Natural killer cell (primary cell): ENCODE measurements around the gene LUZP2. TPM values are rescaled to one million over a fixed set of nuclear protein-coding genes. Genes with fewer than 3 reads are reported as not detected.

Experiments
- ATAC-seq, 3 donors: fragments of 150-1000 bp in 2 of 3; fragments of 200-7000 bp in 1 of 3; cut with Tn5 transposase; 1 replicate in 1 of 3; 2 replicates in 2 of 3; pipeline ENCODE4 v1.10.0; 2021; ENCODE audit warnings: mild to moderate bottlenecking in 2 of 3, moderate library complexity in 2 of 3
- DNase-seq, 2 donors: peaks; one replicate each; pipeline versions ENCODE4 v3.0.0 to v3.0.0-alpha.2; 2013 to 2021; ENCODE audit warnings: mixed read lengths in 1 of 2
- H3K27ac ChIP-seq: one replicate; pipeline ENCODE4 v1.5.1; 2013; ENCODE audit warnings: mild to moderate bottlenecking, low read length
- H3K27me3 ChIP-seq: one replicate; pipeline ENCODE4 v1.6.1; 2013; ENCODE audit warnings: low read length; ENCODE audit not compliant: control insufficient read depth, insufficient read depth
- H3K36me3 ChIP-seq: one replicate; pipeline ENCODE4 v1.6.1; 2013; ENCODE audit warnings: low read length; ENCODE audit not compliant: control insufficient read depth, insufficient read depth
- H3K4me1 ChIP-seq: one replicate; pipeline ENCODE4 v1.6.1; 2013; ENCODE audit warnings: low read length; ENCODE audit not compliant: control insufficient read depth, insufficient read depth
- H3K4me3 ChIP-seq: one replicate; pipeline ENCODE4 v1.5.1; 2013; ENCODE audit warnings: low read length
- H3K9me3 ChIP-seq: one replicate; pipeline ENCODE4 v1.6.1; 2013; ENCODE audit warnings: low read length; ENCODE audit not compliant: control insufficient read depth, insufficient read depth
- H3K27ac Mint-ChIP-seq, 2 donors: one replicate each; pipeline ENCODE4 v1.8.0; 2022; ENCODE audit warnings: mild to moderate bottlenecking in 2 of 2, mixed read lengths in 2 of 2, moderate library complexity in 1 of 2
- H3K27me3 Mint-ChIP-seq, 2 donors: one replicate each; pipeline ENCODE4 v1.8.0; 2022; ENCODE audit warnings: low read depth in 2 of 2, mixed read lengths in 2 of 2
- H3K36me3 Mint-ChIP-seq: one replicate; pipeline ENCODE4 v1.8.0; 2022; ENCODE audit warnings: mixed read lengths
- H3K4me1 Mint-ChIP-seq, 2 donors: one replicate each; pipeline ENCODE4 v1.8.0; 2022; ENCODE audit warnings: mixed read lengths in 2 of 2
- H3K4me3 Mint-ChIP-seq: one replicate; pipeline ENCODE4 v1.8.0; 2022; ENCODE audit warnings: mild to moderate bottlenecking, moderate library complexity, mixed read lengths
- H3K9me3 Mint-ChIP-seq, 2 donors: one replicate each; pipeline ENCODE4 v1.8.0; 2022; ENCODE audit warnings: mixed read lengths in 2 of 2
- WGBS: methylation state at CpG from one replicate; pipeline ENCODE4 v1.1.7; 2013; ENCODE audit warnings: missing lambda C conversion rate; ENCODE audit not compliant: insufficient coverage; 5-methylcytosine and 5-hydroxymethylcytosine counted together
- intact Hi-C: fragments of 100-400 bp; cut with micrococcal nuclease; formaldehyde crosslinking; loops from one replicate; pipeline ENCODE4 v1.14.2; 2022
- total RNA-seq, 4 donors: library from RNA; stranded (reverse); fragments of 120-200 nt in 1 of 4; gene quantifications; one replicate each; pipeline versions ENCODE4 v1.2.3 to v1.2.4, GENCODE V29; 2013 to 2022
- TF ChIP-seq, protein P1 (sequence below): fragments of 200-600 bp; IDR thresholded peaks from one replicate; pipeline ENCODE4 v1.8.0; 2022; ENCODE audit warnings: antibody characterized with exemption

LUZP2 gene
- total RNA-seq, 3 donors from 2014 or later (not counting 1 experiment from before 2014, with no cell fraction given) = not detected

DNA sequence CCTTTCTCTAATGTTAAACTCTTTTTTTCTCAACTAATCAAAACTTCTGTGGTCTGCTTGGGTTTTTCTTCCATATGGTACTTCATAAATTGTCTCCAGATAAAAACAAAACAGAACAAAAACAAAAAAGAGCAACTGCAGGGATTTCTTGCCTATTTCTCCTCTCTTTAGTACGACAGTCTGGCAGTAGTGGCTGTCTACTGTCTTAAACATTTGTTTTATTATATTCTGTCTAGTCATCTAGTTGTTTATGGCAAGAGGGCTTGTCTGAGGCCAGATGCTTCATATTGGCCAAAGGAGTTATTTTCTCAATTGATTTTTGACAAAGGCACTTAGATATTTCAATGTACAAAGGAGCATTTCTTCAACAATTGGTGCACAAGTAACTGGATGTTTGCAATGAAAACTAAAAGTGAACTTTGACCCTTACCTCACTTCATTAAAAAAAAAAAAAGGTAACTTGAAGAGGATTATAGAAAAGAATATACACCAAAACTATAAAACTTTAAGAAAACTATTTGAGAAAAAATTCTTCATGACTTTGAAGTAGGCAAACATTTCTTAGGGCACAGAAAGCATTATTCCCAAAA is 404.2 kb downstream of the LUZP2 start:
- Mint-ChIP-seq H3K4me3 (no peak overlapping the region), H3K4me1 (peaks cover 0 to 6% of the 10 kb centered on the region in 2 donors), H3K36me3 (no peaks in the 10 kb centered on the region), H3K27me3 (no peaks in the 10 kb centered on the region), H3K27ac (no peak overlapping the region), H3K9me3 (peaks cover 0 to 2% of the 10 kb centered on the region in 2 donors)
- Histone ChIP-seq H3K27me3 (no peaks in the 10 kb centered on the region), H3K4me3 (no peak overlapping the region), H3K4me1 (no peaks in the 10 kb centered on the region), H3K36me3 (no peaks in the 10 kb centered on the region), H3K9me3 (no peaks in the 10 kb centered on the region), H3K27ac (no peak overlapping the region)
- no peak for ATAC-seq
- 57% methylated on average over 1 of the region's 1 CpG for WGBS
- intact Hi-C loops = no loop called here
- no peak for DNase-seq
- TF ChIP-seq, protein P1, sequence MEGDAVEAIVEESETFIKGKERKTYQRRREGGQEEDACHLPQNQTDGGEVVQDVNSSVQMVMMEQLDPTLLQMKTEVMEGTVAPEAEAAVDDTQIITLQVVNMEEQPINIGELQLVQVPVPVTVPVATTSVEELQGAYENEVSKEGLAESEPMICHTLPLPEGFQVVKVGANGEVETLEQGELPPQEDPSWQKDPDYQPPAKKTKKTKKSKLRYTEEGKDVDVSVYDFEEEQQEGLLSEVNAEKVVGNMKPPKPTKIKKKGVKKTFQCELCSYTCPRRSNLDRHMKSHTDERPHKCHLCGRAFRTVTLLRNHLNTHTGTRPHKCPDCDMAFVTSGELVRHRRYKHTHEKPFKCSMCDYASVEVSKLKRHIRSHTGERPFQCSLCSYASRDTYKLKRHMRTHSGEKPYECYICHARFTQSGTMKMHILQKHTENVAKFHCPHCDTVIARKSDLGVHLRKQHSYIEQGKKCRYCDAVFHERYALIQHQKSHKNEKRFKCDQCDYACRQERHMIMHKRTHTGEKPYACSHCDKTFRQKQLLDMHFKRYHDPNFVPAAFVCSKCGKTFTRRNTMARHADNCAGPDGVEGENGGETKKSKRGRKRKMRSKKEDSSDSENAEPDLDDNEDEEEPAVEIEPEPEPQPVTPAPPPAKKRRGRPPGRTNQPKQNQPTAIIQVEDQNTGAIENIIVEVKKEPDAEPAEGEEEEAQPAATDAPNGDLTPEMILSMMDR = no peak

GRCh38 chr11:24903555-24903954 is 406.7 kb downstream of the LUZP2 start:
- H3K27ac Mint-ChIP-seq = no peak overlapping the region
- DNase-seq (no peak), ATAC-seq (no peak)
- Histone ChIP-seq H3K4me3 (no peak overlapping the region), H3K9me3 (no peaks in the 10 kb centered on the region), H3K36me3 (no peaks in the 10 kb centered on the region), H3K27me3 (no peaks in the 10 kb centered on the region), H3K27ac (no peak overlapping the region), H3K4me1 (no peaks in the 10 kb centered on the region)
- peaks cover 0 to 6% of the 10 kb centered on the region in 2 donors for H3K4me1 Mint-ChIP-seq
- no peaks in the 10 kb centered on the region for H3K36me3 Mint-ChIP-seq
- H3K4me3 Mint-ChIP-seq = no peak overlapping the region
- 83% methylated on average over 2 of the region's 2 CpGs for WGBS
- H3K27me3 Mint-ChIP-seq = no peaks in the 10 kb centered on the region
- H3K9me3 Mint-ChIP-seq = peaks cover 4 to 6% of the 10 kb centered on the region in 2 donors
- TF ChIP-seq, protein P1 = no peak
- intact Hi-C loops = no loop called here

GRCh38 chr11:24925091-24925490 is 428.2 kb downstream of the LUZP2 start:
- H3K27ac Mint-ChIP-seq = no peak overlapping the region
- H3K36me3 Mint-ChIP-seq = no peaks in the 10 kb centered on the region
- Histone ChIP-seq H3K9me3 (no peaks in the 10 kb centered on the region), H3K4me1 (no peaks in the 10 kb centered on the region), H3K27ac (no peak overlapping the region), H3K36me3 (no peaks in the 10 kb centered on the region), H3K27me3 (no peaks in the 10 kb centered on the region), H3K4me3 (no peak overlapping the region)
- no peaks in the 10 kb centered on the region for H3K4me1 Mint-ChIP-seq
- peaks cover 10 to 22% of the 10 kb centered on the region in 2 donors for H3K9me3 Mint-ChIP-seq
- TF ChIP-seq, protein P1 = no peak
- H3K27me3 Mint-ChIP-seq = no peaks in the 10 kb centered on the region
- H3K4me3 Mint-ChIP-seq = no peak overlapping the region
- WGBS = no CpG with 5 or more reads among the region's 1 CpG
- no peak for ATAC-seq
- intact Hi-C loops = no loop called here
- DNase-seq = no peak
